HG02884 (cell line): ENCODE measurements around the gene FAM131A.

Experiments used
- ATAC-seq: cut with Tn5 transposase; IDR thresholded peaks from one replicate; pipeline ENCODE4 v1.9.1; 2021; ENCODE audit warnings: mild to moderate bottlenecking, moderate library complexity; ENCODE audit not compliant: unreplicated experiment

FAM131A gene

GRCh38 chr3:184375747-184376461, 38.5 kb downstream of the FAM131A start:
- no peak for ATAC-seq

- no peak for ATAC-seq
These were observed 40.0 kb downstream of the FAM131A start for GRCh38 chr3:184377374-184377773.

GRCh38 chr3:184377882-184378445, 40.6 kb downstream of the FAM131A start, which contains the start of gene THPO:
TSS of gene THPO (minus strand) at chr3:184378207. CDS start at chr3:184376259, 1,948 bp downstream.
- ATAC-seq: no peak

GRCh38 chr3:184378651-184379357, 41.4 kb downstream of the FAM131A start:
- no peak for ATAC-seq

DNA sequence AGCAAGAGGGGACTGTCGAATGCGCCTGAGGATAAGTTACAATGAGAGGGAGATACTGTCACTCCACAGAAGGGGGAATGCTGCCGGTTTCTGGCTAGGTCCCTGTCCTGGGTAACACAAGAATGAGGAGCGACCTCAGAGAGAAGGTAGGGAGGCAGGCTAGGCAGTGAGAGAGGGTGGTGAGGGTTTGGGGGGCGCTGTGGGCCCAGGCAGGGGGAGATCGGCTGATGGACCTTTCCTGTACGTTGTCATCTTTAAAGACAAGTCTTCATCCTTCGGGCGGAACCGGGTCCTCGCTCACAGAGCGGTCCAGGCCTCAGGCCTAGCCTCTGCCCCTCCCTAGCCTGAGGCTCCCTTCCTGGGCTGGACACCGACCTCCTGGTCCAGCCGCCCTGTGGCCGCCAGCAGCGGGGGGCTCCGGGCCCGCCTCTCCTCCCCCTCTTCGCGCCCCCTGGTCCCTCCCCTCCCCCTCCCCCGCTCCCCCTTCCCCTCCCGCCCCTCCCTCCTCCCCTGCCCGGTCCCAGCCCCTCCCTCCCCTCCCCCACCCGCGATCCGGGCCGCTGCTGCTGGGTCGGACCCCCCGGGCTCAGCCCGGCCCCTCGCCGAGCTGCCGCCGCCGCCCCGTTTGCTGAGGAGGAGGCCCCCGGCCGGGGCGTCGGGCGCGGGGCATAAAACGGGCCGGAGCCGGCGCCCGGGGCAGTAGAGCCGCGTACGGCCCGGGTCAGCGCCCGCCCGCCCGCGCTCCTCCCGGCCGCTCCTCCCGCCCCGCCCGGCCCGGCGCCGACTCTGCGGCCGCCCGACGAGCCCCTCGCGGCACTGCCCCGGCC, 42.2 kb downstream of the FAM131A start, which contains the start of gene CHRD:
CHRD (plus strand) TSS at position 697 of the 827 bp plus-strand sequence. CDS start 265 bp downstream, outside the sequence.
- no peak for ATAC-seq

DNA sequence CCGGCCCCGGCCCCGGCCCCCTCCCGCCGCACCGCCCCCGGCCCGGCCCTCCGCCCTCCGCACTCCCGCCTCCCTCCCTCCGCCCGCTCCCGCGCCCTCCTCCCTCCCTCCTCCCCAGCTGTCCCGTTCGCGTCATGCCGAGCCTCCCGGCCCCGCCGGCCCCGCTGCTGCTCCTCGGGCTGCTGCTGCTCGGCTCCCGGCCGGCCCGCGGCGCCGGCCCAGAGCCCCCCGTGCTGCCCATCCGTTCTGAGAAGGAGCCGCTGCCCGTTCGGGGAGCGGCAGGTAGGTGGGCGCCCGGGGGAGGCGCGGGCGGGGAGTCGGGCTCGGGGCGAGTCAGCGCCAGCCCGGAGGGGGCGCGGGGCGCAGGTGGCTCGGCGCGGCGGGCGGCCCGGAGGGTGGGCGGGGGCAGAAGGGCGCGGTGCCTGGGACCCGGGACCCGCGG, 42.8 kb downstream of the FAM131A start:
- ATAC-seq: no peak

DNA sequence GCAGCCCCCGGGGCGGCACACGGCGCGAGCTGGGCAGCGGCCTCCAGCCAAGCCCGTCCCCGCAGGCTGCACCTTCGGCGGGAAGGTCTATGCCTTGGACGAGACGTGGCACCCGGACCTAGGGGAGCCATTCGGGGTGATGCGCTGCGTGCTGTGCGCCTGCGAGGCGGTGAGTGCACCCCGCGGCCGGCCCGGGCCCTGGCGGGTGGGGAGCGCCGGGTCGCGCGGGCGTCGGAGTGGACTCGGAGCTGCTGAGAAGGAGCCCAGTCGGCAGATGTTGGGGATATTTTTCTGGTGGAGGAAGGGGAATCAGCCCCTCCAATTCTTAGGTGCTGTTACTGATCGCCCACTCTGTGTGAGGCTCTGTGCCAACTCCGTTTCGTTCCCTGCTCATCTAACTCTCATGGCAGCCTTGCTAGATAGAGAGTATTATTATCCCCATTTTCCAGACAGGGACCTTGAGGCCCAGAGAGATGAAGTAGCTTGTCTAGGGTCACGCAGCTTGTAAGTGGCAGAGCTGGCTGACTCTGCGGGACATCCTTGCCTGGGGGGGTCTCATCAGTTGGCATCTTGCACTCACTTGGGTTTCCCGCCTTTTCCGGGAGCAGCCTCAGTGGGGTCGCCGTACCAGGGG, 43.3 kb downstream of the FAM131A start:
- ATAC-seq: no peak

DNA sequence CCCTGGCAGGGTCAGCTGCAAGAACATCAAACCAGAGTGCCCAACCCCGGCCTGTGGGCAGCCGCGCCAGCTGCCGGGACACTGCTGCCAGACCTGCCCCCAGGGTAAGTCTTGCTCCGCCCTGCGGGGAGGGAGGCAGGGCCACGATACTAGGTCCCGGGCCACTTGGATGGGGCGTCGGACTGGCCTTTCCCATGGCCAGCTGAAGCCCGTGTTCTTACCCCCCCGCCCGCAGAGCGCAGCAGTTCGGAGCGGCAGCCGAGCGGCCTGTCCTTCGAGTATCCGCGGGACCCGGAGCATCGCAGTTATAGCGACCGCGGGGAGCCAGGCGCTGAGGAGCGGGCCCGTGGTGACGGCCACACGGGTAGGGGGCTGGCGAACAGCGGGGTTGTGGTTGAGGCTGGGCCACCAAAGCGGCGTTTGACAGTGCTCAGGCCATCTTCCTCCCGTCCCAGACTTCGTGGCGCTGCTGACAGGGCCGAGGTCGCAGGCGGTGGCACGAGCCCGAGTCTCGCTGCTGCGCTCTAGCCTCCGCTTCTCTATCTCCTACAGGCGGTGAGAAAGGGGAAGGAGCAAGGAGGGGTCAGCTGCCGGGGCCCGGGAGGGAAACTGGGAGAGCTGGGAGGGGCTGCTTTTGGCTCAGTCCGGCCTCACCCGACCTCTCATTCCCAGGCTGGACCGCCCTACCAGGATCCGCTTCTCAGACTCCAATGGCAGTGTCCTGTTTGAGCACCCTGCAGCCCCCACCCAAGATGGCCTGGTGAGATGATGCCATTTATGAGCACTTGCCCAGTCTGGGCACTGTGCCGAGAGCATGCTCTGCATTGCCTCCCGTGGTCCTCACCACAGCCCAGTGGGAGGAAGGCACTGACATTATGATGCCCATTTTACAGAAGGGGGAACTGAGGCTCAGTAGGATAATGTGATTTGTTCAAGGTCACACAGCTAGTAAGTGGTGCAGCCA, 44.1 kb downstream of the FAM131A start:
- no peak for ATAC-seq

- ATAC-seq: no peak
These were observed 45.1 kb downstream of the FAM131A start for GRCh38 chr3:184382326-184383032.

- no peak for ATAC-seq
These were observed 45.8 kb downstream of the FAM131A start for GRCh38 chr3:184383033-184383740.

DNA sequence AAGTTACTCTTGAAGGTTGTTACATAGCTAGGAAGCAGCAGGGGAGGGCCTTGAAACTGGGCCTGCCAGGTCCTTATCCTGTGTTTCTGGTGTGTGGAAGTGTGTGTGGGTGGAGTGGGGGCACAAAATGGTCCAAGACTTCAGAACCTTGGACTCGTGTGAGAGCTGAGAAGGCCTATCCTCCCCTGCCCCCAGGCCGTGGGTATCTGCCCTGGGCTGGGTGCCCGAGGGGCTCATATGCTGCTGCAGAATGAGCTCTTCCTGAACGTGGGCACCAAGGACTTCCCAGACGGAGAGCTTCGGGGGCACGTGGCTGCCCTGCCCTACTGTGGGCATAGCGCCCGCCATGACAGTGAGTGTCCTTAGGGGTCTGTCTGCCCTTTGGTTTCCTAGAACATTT, 46.9 kb downstream of the FAM131A start:
- no peak for ATAC-seq

- ATAC-seq: no peak
These were observed 47.5 kb downstream of the FAM131A start for GRCh38 chr3:184384856-184385422.

DNA sequence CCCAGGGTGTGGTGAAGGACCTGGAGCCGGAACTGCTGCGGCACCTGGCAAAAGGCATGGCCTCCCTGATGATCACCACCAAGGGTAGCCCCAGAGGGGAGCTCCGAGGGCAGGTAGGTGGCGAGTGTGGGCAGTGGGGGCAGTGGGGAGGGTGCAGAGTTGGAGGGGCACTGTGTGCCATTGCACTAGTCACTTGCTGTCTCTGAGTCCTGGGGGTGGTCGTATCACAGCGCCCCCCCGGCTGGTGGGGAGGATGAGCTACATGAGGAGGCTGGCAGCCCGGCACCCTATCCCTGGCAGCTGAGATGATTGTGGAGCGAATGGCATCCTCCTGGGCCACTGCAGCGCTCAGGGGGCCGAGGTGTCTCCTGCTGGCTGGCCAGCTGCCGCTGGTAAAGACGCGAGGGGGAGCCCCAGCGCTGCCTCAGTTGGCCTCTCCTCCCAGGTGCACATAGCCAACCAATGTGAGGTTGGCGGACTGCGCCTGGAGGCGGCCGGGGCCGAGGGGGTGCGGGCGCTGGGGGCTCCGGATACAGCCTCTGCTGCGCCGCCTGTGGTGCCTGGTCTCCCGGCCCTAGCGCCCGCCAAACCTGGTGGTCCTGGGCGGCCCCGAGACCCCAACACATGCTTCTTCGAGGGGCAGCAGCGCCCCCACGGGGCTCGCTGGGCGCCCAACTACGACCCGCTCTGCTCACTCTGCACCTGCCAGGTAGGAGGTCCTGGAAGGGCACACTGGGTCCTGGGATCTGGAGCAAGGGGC, 48.8 kb downstream of the FAM131A start:
- no peak for ATAC-seq

DNA sequence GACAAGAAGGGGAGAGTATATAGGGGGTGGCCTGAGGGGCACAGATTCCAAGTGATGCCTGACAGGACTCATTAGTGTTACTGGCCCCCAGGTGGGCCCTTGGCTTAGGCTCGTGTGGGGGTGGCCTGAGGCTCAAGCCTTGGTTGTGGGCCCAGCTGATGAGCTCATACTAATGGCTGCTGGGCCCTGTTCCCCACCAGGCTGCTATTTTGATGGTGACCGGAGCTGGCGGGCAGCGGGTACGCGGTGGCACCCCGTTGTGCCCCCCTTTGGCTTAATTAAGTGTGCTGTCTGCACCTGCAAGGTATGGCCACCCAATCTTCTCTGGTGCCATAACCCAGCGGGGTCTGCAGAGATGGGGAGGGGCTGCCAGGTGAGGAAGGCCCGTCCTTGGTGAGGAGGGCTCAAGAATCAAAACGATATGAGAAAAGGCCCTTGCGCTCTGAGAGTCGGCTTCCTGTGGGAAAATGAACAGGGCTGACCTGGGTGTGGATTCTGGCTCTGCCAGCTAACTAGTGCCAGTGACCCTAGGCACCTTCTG, 49.8 kb downstream of the FAM131A start:
- ATAC-seq: no peak

DNA sequence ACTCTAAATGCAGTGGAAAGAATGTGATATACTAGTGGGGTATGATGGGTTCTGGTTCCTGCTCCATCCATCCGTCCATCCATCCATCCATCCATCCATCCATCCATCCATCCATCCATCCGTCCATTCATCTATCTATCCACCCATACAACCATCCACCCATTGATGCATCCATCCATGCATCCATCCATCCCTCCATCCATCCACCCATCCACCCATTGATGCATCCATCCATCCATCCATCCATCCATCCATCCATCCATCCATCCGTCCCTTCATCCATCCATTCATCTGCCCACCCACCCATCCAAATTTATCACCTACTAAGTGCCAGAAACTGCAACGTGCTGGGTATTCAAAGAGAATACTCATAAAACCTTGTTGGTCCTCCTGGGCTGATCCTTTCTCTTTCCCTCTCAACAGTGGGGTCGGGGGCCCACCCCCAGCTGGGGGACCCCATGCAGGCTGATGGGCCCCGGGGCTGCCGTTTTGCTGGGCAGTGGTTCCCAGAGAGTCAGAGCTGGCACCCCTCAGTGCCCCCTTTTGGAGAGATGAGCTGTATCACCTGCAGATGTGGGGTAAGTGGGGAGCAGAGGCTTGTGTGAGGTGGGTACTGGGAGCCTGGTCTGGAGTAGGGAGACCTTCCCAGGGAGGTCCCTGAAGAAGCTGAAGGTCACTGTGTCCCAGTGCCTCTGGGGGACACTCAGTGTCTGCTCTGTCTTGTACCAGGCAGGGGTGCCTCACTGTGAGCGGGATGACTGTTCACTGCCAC, 51.0 kb downstream of the FAM131A start:
- no peak for ATAC-seq

DNA sequence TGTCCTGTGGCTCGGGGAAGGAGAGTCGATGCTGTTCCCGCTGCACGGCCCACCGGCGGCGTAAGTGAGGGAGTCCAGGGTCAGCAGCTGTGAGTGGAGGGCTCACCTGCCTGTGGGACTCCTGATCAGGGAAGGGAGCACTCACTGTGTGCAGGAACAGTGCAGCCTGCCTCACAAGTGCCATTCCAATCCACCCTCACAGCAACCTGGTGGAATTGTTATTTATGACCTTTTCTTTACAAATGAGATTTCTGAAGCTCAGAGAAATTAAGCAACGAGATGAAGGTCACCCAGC, 51.5 kb downstream of the FAM131A start:
- no peak for ATAC-seq
